ENCODE data around the gene YTHDC1. TPM values are rescaled to one million over a fixed set of nuclear protein-coding genes. Genes with fewer than 3 reads are reported as not detected.

Gene YTHDC1
- polyA plus RNA-seq, 1 of the 3 experiments (the other 2 are of a cell fraction) = 31.3 TPM

- TF ChIP-seq TCF12 (IDR thresholded peaks at IDR 0.05) = peak; percentile 59; the same call in 1 of the 2 replicates
- TF ChIP-seq NFIC (IDR thresholded peaks at IDR 0.05; ENCODE audit: borderline replicate concordance) = no peak
- peak; percentile 3; the same call in 1 of the 2 replicates for TF ChIP-seq RFX5 (IDR thresholded peaks at IDR 0.05; ENCODE audit: low read length)
- TF ChIP-seq USF2 (IDR thresholded peaks at IDR 0.05; ENCODE audit: borderline replicate concordance, low read depth, low read length) = no peak
- TF ChIP-seq SMC3 (IDR thresholded peaks at IDR 0.05; ENCODE audit: low read depth, low read length) = no peak
- no peak for TF ChIP-seq TEAD4 (IDR thresholded peaks at IDR 0.05; ENCODE audit: borderline replicate concordance, insufficient read depth)
- TF ChIP-seq PBX3 (IDR thresholded peaks at IDR 0.05) = peak; percentile 37; the same call in 1 of the 2 replicates
- peak; percentile 69 for TF ChIP-seq MAX (IDR thresholded peaks at IDR 0.05; ENCODE audit: low read depth)
- no peak for TF ChIP-seq EZH2phosphoT487 (IDR thresholded peaks at IDR 0.05; ENCODE audit: borderline replicate concordance, low read depth)
Measured at GRCh38 chr4:68349649-68350360, at the start of gene YTHDC1 (continued).

GRCh38 chr4:68399306-68399705 is 49.4 kb upstream of the YTHDC1 start:
- no peaks in the 10 kb centered on the region for H3K36me3 ChIP-seq (replicated peaks in 1 of 2; ENCODE audit: control insufficient read depth in 1 of 2, insufficient read depth in 2 of 2, low read length in 1 of 2)
- no peaks in the 10 kb centered on the region for H3K79me2 ChIP-seq (ENCODE audit: insufficient read depth)
- no peak overlapping the region for H2AFZ ChIP-seq (ENCODE audit: low read depth)
- no peaks in the 10 kb centered on the region for H3K4me1 ChIP-seq (ENCODE audit: control insufficient read depth in 1 of 2, insufficient read depth in 2 of 2, low read depth in 1 of 2, low read length in 1 of 2)
- WGBS (ENCODE audit: low lambda C conversion rate) = 6% methylated on average over 4 of the region's 4 CpGs
- DNase-seq = no peak
- H3K9me3 ChIP-seq = no peaks in the 10 kb centered on the region
- H3K9me2 ChIP-seq = no peaks in the 10 kb centered on the region
- H3K9ac ChIP-seq = no peak overlapping the region
- H4K20me1 ChIP-seq (ENCODE audit: insufficient read depth) = no peaks in the 10 kb centered on the region
- POLR2A ChIA-PET = no interaction called here
- H3K27me3 ChIP-seq (ENCODE audit: insufficient read depth) = no peaks in the 10 kb centered on the region; the same call in 1 of the 2 replicates
- no peaks in the 10 kb centered on the region for H3F3A ChIP-seq (replicated peaks; ENCODE audit: insufficient read depth)
- H3K4me2 ChIP-seq = no peak overlapping the region
- CTCF ChIA-PET = no interaction called here
- no peak overlapping the region for H3K4me3 ChIP-seq (ENCODE audit: low read depth in 2 of 2, low read length in 1 of 2)
- TF ChIP-seq SIN3A (IDR thresholded peaks at IDR 0.05; ENCODE audit: borderline replicate concordance, low read depth, low read length) (no peak), USF2 (IDR thresholded peaks at IDR 0.05; ENCODE audit: borderline replicate concordance, low read depth, low read length) (no peak), REST (IDR thresholded peaks at IDR 0.05; ENCODE audit: low read depth, low read length) (no peak), USF1 (IDR thresholded peaks at IDR 0.05; ENCODE audit: borderline replicate concordance, low read depth) (no peak), MXI1 (IDR thresholded peaks at IDR 0.05; ENCODE audit: low read depth, low read length) (no peak), FOXM1 (IDR thresholded peaks at IDR 0.05; ENCODE audit: low read depth) (no peak)
- no peak overlapping the region for H3K27ac ChIP-seq (ENCODE audit: low read depth in 2 of 2, low read length in 1 of 2)

Measured in SK-N-SH (cell line).